Kidney (tissue), 14 donors: Measurements from ENCODE around the gene COMMD7. TPM values are rescaled to one million over a fixed set of nuclear protein-coding genes. Genes with fewer than 3 reads are reported as not detected.

Experiments
- DNase-seq, 5 donors: peaks; one replicate each; pipeline ENCODE4 v3.0.0-alpha.2; 2013 to 2020
- FAIRE-seq: peaks from 2 replicates; lab custom pipeline; 2012; peaks lifted over from hg19 to GRCh38; lab: Jason Lieb, UNC
- H3K27ac ChIP-seq, 2 donors: one replicate each; pipeline ENCODE4 v1.7.0; 2013; ENCODE audit warnings: low read depth in 2 of 2, low read length in 2 of 2, inconsistent platforms in 1 of 2
- H3K27me3 ChIP-seq: one replicate; pipeline ENCODE4 v1.7.1; 2013; ENCODE audit warnings: low read length, inconsistent platforms; ENCODE audit not compliant: control insufficient read depth, insufficient read depth
- H3K36me3 ChIP-seq, 3 donors: one replicate each; pipeline versions ENCODE4 v1.7.0 to v1.7.1; 2013; ENCODE audit warnings: low read length in 3 of 3, control low read depth in 1 of 3, inconsistent platforms in 1 of 3; ENCODE audit not compliant: insufficient read depth in 3 of 3, control insufficient read depth in 2 of 3
- H3K4me1 ChIP-seq, 3 donors: one replicate each; pipeline versions ENCODE4 v1.7.0 to v1.7.1; 2013; ENCODE audit warnings: low read length in 3 of 3, inconsistent platforms in 1 of 3, low read depth in 1 of 3; ENCODE audit not compliant: control insufficient read depth in 2 of 3, insufficient read depth in 2 of 3
- H3K4me3 ChIP-seq, 3 donors: one replicate each; pipeline versions ENCODE4 v1.7.0 to v1.8.1; 2013; ENCODE audit warnings: low read length in 3 of 3, control low read depth in 1 of 3, inconsistent platforms in 1 of 3
- H3K9ac ChIP-seq, 3 donors: one replicate each; pipeline versions ENCODE4 v1.7.0 to v1.7.1; 2013; ENCODE audit warnings: low read length in 3 of 3, control low read depth in 1 of 3, inconsistent platforms in 1 of 3
- H3K9me3 ChIP-seq, 3 donors: one replicate each; pipeline versions ENCODE4 v1.7.0 to v1.7.1; 2013; ENCODE audit warnings: low read length in 3 of 3, control low read depth in 1 of 3, inconsistent platforms in 1 of 3; ENCODE audit not compliant: control insufficient read depth in 2 of 3, insufficient read depth in 1 of 3
- CTCF ChIP-seq: IDR thresholded peaks from 3 replicates; pipeline ENCODE4 v1.5.1; 2012; ENCODE audit warnings: mild to moderate bottlenecking, moderate library complexity, borderline replicate concordance; ENCODE audit not compliant: insufficient read depth; ENCODE audit errors: extremely low read depth
- intact Hi-C: fragments of 100-400 bp; cut with DNase I; formaldehyde crosslinking; loops from one replicate; pipeline ENCODE4 v1.11.1; 2022
- polyA plus RNA-seq: library from polyadenylated mRNA; stranded (reverse); fragments of 350-450 nt; fragmentation: Illumina TruSeq; extraction: RNeasy Lipid Tissue Mini Kit (QIAGEN cat#74804); gene quantifications from one replicate; pipeline ENCODE4 v1.2.3, GENCODE V29; 2014; ENCODE audit warnings: low read depth, low replicate concordance; ENCODE audit not compliant: insufficient read depth
- total RNA-seq: library from RNA; stranded (reverse); fragmentation: NEBNext Ultra II Directional; extraction: Animal tissue kit (Norgen Biotek cat#: 25700); gene quantifications from one replicate; pipeline ENCODE4 v1.2.1, GENCODE V29; 2021
- donor health status: control.
- donor health status: control.
- donor health status: control.
- donor health status: control.
- donor health status: control.
- donor health status: DM: yes; HTN: yes; CAD: no.
- donor health status: Normal renal cell carcinoma (clear cell type).

Gene COMMD7
- total and polyA plus RNA-seq, 2 donors from 2014 or later: 45.8 to 99.2 TPM

- Histone ChIP-seq H3K9me3 (no peaks in the 10 kb centered on the region), H3K9ac (no peak overlapping the region), H3K27me3 (no peaks in the 10 kb centered on the region), H3K4me1 (no peaks in the 10 kb centered on the region), H3K4me3 (no peak overlapping the region), H3K27ac (no peak overlapping the region), H3K36me3 (no peaks in the 10 kb centered on the region)
- FAIRE-seq (no peak), DNase-seq (peak in 1 of 5 donors; percentile 35)
- intact Hi-C loops: no loop called here
- TF ChIP-seq CTCF: no peak
Observed at GRCh38 chr20:32678948-32679347, 64.3 kb downstream of the COMMD7 start.

GRCh38 chr20:32675223-32675975, 67.9 kb downstream of the COMMD7 start:
- H3K9me3 ChIP-seq: no peaks in the 10 kb centered on the region
- H3K9ac ChIP-seq: no peak overlapping the region
- no peak for FAIRE-seq
- H3K27ac ChIP-seq: no peak overlapping the region
- intact Hi-C loops: no loop called here
- no peak for TF ChIP-seq CTCF
- no peak for DNase-seq
- no peaks in the 10 kb centered on the region for H3K4me1 ChIP-seq
- no peaks in the 10 kb centered on the region for H3K27me3 ChIP-seq
- H3K4me3 ChIP-seq: no peak overlapping the region
- H3K36me3 ChIP-seq: no peaks in the 10 kb centered on the region

- H3K9me3 ChIP-seq: no peaks in the 10 kb centered on the region
- H3K27me3 ChIP-seq: no peaks in the 10 kb centered on the region
- FAIRE-seq (no peak), DNase-seq (peak in 3 of 5 donors; percentile 46 to 58 (median 48))
- H3K4me3 ChIP-seq: no peak overlapping the region
- intact Hi-C loops: no loop called here
- TF ChIP-seq CTCF: peak; percentile 66
- H3K27ac ChIP-seq: no peak overlapping the region
- no peak overlapping the region for H3K9ac ChIP-seq
- H3K4me1 ChIP-seq: no peaks in the 10 kb centered on the region
- H3K36me3 ChIP-seq: no peaks in the 10 kb centered on the region
Observed at GRCh38 chr20:32674362-32674789, 68.9 kb downstream of the COMMD7 start.
